CD4-positive, alpha-beta T cell treated with Interleukin-4 for 4 hours (primary cell): ENCODE data around the gene HOXC13.

Experiments
- DNase-seq: peaks from one replicate; pipeline ENCODE4 v3.0.0-alpha.2; 2020

HOXC13 gene

DNA sequence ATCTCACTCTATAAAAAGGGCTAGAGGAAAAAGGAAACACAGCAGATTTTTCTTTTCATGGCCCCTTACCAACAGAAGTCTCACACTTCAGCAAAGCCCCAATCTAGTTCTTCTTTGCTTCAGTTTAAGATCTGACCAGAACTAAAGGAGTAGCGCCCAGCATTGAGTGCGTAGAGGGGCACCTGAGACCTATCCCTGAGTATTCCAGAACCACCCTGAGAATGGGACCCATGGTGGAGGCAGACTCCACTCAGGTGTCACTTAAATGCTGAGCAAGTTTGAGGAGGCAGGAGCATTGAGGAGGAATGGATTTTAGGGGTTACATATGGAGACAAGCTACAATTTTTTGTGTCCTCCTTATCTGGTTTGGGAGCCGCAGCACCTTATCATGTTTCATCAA, 32.5 kb downstream of the HOXC13 start:
- DNase-seq, result no peak

DNA sequence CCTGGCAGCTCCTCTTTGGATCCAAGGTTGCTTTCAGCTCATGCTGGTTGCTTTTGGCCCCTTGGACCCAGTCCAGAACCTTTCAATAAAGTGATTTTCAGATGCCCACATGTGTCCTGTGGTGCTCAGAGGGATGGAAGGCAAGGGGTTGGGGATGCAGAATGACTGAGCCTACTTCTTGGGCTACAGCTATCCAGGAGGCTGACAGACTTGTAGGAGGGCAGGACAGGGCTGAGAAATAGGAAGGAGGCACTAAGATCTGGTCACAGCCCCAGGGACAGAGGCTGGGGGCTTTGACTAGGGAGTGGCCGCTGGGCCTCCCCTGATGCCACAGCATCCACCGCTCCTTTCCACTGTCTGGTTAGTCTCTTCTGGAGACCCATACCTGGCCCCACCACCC, 33.1 kb downstream of the HOXC13 start:
- DNase-seq, result no peak

DNA sequence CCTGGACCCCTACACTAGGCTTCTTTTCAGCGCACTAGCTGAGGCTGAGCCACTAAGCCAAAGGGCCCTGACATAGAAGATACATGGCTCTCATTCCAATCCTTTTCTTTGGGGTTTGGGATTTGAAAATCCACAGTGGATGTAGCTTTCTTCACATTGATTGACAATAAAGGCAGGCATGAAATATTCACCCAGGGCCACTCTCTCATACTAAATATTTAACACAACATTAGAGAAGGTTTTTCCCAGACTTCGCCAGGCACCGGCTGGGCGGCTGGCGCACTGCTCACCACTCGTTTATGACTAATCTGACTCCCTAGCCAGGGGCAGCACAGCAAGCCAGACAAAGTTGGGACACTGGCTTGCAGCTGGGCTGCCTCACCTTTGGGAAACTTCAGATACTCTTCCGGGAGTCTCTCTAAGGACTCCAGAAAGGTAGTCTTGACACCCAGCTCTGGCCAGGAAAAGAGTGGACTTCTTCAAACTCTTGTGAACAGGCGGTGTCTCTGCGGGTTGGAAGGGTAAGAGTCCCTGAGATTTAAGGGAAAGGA, 33.6 kb downstream of the HOXC13 start:
- DNase-seq, result no peak

DNA sequence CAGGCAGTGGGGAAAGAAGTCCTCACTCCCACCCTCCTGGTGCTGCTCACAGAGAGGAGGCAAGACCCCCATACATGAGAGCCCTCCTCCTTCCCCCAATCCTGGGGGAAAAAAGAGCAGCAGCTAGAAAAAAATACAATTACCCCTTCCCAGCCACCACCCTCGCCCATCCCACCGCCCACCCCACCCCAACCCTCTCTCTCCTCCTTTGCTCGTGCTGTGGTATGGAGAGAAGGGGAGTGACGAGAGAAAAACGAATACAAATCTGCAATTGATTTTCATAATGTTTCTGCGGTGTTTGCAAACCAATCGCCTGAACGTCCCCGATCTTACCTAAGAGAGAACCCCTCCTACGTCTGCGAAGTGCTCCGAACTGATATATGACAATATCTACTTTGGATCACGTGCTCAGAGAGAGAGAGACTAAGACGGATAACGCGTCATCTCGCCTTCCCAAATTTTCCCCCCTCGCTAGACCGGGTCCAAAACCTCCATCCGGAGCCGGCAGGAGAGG, 34.1 kb downstream of the HOXC13 start, which contains the start of gene HOXC11:
HOXC11 (plus strand) TSS at position 405 of the 514 bp plus-strand sequence. CDS start 116 bp downstream, outside the sequence.
- DNase-seq, result no peak

DNA sequence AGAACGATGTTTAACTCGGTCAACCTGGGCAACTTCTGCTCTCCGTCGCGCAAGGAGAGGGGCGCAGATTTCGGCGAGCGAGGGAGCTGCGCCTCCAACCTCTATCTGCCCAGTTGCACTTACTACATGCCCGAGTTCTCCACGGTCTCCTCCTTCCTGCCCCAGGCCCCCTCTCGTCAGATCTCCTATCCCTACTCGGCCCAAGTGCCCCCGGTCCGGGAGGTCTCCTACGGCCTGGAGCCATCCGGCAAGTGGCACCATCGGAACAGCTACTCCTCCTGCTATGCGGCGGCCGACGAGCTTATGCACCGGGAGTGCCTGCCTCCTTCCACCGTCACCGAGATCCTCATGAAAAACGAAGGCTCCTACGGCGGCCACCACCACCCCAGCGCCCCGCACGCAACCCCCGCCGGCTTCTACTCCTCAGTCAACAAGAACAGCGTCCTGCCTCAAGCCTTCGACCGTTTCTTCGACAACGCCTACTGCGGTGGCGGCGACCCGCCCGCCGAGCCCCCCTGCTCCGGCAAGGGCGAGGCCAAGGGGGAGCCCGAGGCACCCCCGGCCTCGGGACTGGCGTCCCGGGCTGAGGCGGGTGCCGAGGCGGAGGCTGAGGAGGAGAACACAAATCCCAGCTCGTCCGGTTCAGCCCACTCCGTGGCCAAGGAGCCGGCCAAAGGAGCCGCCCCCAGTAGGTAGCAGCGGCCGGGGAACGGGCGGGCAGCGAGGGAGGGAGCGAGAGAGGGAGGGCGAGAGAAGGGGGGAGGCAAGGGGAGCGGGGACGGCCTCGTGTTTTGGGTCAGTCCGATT, 34.8 kb downstream of the HOXC13 start:
- no peak for DNase-seq

DNA sequence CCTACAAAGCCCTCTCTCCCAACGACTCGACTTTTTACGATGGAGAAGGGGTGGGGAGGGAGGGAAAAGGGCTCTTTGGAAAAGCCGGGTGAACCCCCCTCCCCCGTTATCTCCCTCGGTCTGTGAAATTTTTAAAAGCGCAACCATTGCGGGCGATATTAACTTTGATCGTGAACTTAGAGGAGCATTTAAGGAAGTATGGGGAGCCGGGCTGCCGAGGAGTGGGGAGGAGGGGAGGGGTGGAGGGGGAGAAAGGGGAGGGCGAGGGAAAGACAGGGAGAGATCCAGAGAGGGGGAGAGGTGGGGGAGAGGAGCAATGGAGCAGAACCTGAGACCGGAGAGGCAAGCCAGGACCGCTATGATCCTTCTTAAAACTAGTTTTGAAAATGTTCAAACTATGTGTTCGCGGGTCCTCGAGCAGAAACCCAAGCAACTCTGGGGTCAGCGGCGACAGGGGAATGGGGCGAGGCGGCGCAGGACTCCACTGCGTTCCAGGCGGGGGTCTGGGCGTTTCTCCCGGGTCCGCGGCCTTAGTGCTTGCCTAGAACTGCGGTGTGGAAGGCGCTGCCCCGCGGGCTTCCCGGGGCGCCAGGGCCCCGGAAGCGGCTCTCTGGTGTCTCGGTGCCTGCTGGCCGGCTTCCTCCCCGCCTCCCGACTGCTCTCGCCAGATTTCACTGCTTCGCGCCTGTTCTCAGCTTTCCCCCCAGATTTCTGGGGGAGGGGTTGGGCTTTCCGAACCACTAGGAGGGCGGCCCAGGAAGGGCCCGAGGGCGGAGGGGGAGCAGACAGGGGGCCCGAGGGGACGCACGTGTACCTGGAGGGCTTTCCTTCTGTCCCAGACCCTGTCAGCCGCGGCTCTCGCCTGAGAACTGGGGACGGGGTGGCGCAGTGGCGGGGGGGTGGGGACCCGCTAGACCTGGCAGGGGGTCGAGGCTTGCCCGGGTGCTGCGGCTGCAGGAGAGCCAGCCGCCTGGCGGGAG, 35.7 kb downstream of the HOXC13 start, which contains the start of gene HOTAIR:
HOTAIR (minus strand) TSS at position 871 of the 980 bp plus-strand sequence.
- DNase-seq, result peak; percentile 21

DNA sequence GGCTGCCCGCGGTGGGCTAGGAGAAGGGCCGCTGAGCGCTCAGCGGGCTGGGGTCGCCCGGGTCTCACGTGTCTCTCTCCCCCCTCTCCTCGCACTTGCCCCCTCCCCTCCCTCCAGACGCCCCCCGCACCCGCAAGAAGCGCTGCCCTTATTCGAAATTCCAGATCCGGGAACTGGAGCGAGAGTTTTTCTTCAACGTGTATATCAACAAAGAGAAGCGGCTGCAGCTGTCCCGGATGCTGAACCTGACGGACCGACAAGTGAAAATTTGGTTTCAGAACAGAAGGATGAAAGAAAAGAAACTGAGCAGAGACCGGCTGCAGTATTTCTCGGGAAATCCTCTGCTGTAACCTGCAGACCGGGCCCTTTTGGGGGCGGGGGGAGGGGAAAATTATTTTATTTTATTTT, 36.4 kb downstream of the HOXC13 start:
- DNase-seq, result no peak

DNA sequence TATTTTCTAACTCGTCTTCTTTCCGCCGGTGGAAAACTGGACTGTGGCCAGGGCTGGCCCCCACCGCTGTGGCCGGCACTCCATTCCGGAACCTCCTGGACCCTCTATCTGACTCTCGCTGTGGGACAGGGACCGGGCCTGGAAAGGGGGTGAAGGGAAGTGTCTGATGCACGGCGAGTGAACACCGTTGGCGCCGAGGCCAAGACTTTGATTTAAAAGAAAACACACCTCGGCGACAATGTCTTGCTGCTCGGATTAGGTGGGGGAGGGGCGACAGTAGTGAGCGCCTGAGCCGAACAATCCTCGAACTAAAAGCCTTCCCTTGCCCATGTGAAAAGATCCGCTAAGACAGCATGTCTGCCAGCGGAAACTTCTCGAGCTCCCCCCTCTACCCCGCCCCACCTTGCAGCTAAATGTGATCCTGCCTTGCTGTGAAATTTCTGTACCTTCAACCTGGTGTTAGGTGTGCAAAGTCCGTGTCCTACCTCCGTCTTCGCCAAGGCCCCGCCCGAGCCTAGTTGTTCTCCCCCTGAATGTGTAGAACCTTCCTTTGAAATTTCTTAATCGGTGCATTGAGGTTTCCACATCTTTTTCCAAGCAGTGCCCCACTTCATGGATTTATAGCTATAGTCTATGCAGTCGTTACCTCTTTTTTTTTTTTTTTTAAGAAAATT, 37.0 kb downstream of the HOXC13 start:
- DNase-seq, result no peak

DNA sequence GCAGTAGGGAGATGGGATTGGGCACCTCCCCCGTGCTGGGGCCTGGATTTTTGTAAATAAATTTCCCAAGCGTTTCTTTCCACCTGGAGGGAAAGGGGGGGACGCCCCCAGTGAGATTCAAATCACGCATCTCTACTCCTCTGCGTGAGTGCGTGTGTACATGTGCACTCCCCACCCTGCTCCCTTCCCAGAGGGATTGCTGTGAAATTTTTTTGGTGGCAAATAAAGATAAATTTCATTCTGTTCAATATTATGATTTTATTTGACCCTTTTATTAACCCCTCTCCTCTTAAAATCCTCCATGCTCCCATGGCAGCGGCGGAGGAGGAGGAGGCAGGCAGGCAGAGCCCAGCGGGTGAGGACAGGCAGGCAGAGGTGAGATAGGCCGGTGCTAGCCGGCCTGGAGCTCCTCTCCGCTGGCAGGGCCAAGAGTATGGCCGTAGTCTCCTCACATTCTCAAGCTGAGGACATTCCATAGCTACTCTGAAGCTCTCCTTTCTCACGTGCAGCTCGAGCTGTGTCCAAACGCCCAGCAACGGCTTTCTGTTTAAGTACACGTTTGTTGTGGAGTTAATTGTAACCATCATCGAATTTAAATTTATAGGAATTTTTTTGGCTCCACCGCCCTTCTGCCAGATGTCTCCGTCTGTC, 37.7 kb downstream of the HOXC13 start:
- no peak for DNase-seq

DNA sequence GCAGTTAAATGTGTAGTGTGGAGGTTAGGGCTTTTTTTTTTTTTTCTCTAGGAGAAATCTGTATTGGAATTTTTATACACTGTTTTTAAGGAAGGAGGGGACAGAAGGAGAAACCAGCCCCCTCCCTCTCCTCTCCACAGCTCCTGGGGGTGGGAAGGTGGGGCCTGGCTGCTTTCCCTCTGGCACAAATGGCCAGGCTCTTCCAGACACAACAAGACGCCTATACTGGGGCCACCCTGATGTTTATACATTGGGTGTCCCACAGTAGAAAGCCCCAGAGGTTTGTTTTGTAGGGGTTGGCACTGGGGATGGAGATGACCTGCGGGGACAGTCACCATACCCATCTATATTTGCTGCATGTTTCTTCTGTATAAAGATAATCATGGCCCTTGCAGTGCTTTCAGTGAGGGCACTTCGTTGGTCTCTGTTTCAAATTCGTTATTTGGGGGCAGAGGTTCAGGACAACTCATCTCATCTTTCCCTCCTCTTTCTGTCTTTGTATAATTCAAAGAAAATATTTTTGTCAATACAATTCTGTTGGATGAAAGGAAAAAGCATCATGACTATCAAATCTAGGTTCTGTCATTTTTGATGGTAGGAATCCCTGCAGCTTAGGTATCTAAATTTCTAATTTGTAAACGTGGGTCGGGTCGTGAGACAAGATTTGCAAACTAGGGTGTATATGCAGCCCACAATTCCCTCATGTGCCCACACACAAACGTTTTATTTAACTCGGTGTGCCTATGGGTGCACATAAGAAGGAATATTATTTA, 38.4 kb downstream of the HOXC13 start:
- no peak for DNase-seq

DNA sequence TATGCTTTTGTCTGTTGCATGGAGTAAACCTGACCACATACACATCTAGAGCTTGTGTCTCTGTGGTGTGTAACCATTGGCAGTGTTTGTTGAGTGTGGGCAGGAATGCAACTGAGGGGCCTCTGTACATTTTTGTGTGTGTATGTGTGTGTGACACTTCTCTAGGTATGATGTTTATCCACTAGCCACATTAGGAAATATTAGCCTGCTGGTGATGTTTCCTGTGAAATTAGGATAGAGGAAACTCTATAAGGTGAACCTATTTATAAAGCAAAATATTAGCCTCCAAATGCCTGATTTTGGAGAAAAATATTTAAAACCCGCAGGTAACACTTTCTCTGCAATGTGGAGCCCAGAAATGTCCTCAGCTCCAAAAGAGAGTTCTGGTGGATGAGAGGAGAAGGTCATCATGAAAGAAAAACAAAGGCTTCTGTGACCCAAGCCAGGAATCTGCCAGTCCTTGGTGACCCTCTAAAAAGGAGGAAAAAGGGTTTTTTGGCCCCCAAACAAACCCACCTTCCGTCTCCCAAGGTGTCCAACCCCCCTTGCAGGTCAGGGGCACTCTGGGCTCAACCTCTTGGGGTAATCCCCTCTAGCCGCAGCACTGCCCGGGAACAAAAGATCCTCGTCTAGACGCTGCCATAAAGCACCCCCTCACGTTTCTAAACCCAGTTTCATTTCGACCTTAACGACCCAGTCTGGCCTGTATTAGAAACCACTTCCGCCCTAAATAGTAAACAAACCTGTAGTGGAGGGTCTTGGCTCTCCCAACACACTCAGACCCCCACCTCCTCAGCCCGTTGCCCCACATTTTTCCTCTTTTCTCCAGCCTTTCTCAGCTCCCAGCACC, 39.2 kb downstream of the HOXC13 start:
- DNase-seq, result no peak

DNA sequence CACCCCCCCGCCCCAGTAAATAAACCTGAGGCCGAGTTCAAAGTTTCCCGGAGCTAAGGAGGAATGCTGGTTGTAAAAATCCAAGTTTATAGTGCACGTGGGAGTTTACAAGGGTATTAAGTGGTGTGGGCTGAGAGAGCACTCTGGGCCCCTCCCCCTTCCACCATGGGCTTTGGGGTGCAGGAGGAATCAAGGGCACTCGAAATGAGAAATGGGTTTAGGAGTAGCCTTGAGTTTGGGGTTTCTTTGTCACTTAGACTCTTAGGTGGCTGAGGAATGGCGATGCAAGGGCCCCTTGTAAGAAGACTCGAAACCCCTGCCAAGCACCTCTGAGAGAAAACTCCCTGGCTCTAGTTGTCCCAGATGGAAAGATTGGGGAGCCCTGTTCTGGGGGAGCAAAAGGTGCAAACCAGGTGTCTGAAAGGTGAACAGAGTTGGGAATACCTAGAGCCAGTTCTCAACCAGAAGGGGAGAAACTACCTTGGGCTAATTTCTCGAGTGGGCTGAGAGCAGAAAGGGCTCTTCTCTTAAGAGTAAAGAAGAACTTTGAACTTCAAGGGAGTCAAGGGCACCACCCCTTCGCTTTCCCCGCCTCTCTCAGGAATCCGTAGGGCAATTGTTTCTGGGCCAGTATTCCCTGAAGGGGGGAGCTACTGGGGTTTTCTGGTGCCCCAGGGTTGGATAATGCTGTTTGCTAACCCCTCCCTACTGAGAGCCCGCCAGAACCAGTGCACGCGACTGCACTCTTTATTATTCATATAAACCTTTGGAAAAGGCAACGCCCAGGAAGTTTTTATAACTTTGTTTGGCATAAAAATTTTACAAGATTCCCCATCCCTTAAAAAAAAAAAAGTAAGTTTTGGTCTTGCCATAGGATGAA, 40.1 kb downstream of the HOXC13 start:
- DNase-seq, result no peak

DNA sequence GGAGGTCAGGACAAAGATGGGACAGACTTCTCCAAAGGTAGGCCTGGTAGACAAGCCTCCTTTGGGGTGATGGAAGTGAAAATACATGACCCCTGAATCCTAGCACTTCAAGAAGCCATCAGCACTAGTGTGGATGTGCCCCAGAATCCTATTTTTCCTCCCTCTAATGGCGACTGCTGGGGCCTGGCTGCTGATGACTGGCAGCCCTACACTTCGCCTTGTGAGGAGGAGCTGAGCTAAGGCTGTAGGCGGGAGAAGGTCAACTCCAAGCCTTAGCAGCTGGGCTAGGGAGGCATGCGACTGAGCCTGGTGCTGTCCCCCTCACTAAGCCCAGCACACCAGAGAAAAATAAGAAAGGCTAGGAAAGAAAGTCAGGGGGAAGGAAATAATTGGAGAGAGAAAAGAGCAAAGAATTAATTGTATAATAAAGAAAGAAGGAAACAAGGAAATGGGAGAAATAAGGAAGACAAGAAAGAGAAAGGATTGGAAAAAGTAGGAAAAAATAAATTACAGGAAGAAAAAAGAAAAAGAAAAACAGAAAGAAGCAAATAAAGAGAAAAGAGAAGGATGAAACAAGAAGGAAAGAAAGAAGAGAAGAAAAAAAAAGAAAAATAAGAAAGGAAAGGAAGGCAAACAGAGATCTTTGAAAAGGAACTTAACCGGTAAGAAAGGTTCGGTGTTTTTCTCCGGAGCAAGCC, 41.6 kb downstream of the HOXC13 start:
- DNase-seq, result no peak

DNA sequence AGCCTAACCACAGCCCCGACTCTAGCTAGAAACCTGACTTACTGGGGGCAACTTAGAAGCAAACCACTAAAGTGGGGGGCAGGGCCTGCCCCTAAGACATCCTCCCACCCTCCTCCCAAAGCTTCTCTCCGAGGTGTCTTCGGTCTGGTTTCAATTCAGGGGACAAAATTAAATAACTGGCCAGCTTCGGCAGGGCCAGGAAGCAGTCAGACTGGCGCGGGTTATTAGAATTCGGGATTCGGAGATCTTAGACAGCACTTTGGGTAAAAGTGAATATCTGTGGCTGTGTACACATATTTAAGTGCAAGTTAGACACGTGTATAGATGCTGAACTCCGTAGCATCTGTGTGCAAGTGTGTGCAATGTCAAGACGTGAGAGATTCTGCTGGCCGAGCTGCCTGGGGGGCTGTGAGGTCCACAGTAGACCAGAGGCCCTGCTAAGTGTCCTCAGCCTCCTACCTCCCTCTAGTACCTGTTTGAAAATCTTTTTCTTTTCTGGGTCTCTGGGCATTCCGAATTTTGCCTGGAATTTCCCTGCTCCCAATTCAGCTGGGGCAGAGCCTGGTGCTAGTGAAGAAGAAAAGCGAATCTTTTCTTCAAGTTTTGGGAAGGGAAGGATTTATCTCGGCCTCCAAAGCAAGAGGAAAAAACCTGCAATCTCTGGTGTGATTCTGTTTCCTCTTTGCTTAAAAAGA, 42.3 kb downstream of the HOXC13 start:
- no peak for DNase-seq

DNA sequence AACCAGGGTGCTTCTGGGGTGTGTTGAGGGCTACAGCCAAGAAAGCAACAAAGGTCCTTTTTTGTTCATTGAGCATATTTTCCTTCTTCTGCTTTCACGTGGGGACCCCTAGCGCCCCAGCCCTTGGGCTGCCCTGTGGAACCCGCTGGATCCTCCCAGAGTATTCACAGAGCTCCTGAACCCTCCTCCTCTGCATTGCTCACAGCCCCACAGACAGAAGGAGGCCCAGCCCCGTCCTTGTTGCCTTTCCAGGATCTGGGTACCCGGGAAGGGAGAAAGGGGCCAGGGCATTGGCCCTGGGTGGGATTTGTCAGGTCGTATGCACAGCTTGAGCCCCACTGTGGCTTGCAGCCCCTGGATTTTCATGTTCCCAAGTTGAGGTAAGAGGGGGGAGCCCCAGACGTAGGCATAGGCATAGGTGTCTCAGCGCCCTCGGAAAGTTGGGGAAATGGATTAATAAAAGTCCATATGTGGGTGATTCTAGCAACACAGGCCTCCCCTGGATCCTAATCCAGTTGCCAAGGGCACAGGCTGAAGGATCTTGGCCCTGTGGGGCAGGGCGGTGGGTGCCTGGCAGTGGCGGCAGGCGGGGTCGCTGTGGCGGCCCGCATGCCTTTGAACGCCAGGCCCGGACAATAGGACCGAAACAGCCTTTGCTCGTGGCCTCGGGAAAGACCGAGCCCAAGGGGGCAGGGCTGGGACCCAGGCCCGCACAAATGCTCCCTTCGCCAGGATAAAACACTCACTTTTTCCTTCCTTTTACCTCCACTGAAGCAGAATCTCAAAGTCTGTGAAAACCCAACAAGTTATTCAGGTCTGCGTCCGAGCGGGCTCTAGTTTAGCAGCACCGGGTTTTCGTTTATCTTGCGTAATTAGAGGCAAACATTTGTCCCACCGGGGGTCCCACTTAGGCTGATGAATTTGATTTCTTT, 43.3 kb downstream of the HOXC13 start:
- no peak for DNase-seq
